A549 treated with RU486 at 1 μM for 4 hours (cell line): Measurements from ENCODE around the gene OR8J1. TPM values are rescaled to one million over a fixed set of nuclear protein-coding genes. Genes with fewer than 3 reads are reported as not detected.

Experiments
- total RNA-seq: library from RNA; stranded (reverse); fragments of 200-300 nt; extraction: Qiagen RNA extraction; gene quantifications from 5 replicates; pipeline ENCODE4 v1.2.3, GENCODE V29; 2022; ENCODE audit warnings: low read depth

Gene OR8J1, protein sequence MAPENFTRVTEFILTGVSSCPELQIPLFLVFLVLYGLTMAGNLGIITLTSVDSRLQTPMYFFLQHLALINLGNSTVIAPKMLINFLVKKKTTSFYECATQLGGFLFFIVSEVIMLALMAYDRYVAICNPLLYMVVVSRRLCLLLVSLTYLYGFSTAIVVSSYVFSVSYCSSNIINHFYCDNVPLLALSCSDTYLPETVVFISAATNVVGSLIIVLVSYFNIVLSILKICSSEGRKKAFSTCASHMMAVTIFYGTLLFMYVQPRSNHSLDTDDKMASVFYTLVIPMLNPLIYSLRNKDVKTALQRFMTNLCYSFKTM
- not detected in 5 replicates for total RNA-seq

GRCh38 chr11:56353991-56354390 lies at the start of gene OR8J1:
Gene OR8J1, plus strand, starts transcription at chr11:56354291. Its CDS starts 5,956 bp downstream, at chr11:56360247.

DNA sequence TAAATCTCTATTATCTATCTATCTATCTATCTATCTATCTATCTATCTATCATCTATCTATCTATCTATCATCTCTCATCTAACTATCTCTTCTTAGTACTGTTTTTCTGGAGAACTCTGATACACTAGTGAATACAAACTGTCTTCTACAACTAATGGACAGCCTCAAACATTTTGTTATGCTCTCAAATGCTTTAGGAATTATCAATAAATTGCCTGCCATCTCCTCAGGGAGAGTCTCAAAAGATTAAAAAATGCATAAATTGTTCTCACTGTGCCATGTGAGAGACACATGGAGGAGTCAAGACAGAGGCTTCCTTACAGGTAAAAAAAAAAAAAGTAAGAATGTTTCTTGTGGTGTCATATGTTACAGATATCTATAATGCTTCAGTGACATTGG lies 39.2 kb upstream of the OR8J1 start, which contains the start of gene OR8K3:
Gene OR8K3, plus strand, starts transcription at position 301 of the 400 bp plus-strand sequence. CDS start 3,163 bp downstream, outside the sequence.

GRCh38 chr11:56345739-56346138 lies 8.4 kb upstream of the OR8J1 start, which contains the start of gene OR8K1:
Gene OR8K1, plus strand, starts transcription at chr11:56346039. Its CDS starts 0 bp downstream, at chr11:56346039.

DNA sequence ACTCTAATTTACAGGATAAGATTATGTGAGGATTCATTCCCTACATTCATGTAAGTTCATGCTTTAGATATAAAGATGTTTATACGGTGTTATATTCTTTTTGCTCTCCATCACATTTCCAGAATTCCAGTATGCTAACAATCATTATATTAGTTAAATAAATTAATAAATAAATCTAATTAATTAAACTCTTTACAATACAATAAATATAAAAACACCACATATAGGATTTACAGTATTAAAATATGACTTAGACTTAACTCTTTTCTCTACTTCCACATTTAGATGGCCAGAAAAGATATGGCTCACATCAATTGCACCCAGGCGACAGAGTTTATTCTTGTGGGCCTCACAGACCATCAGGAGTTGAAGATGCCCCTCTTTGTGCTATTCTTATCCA lies 21.2 kb downstream of the OR8J1 start, which contains the start of gene OR8U1:
Gene OR8U1, plus strand, starts transcription at position 301 of the 400 bp plus-strand sequence. Its CDS starts 0 bp downstream, at position 301.

Other genes with a start within 250 kb of the OR8J1 start
- gene OR8H3, start 231.9 kb upstream of the OR8J1 start, total RNA-seq: not detected in 5 replicates
- gene OR8J3, start 214.1 kb upstream of the OR8J1 start, total RNA-seq: not detected in 5 replicates
- not detected in 5 replicates for gene OR8K5, start 194.0 kb upstream of the OR8J1 start, total RNA-seq
- not detected in 5 replicates for gene OR5J2, start 177.7 kb upstream of the OR8J1 start, total RNA-seq
- gene OR5T2, start 120.0 kb upstream of the OR8J1 start, total RNA-seq: not detected in 5 replicates
- gene OR5T3, start 102.0 kb upstream of the OR8J1 start, total RNA-seq: not detected in 5 replicates
- not detected in 5 replicates for gene OR5T1, start 80.1 kb upstream of the OR8J1 start, total RNA-seq
- not detected in 5 replicates for gene OR8H1, start 62.0 kb upstream of the OR8J1 start, total RNA-seq
- not detected in 5 replicates for gene OR8K3, start 39.1 kb upstream of the OR8J1 start, total RNA-seq
- gene OR8K1, start 8.3 kb upstream of the OR8J1 start, total RNA-seq: not detected in 5 replicates
- gene OR8U1, start 21.3 kb downstream of the OR8J1 start, total RNA-seq: not detected in 5 replicates
- not detected in 5 replicates for gene OR5AL1, start 58.4 kb downstream of the OR8J1 start, total RNA-seq
- not detected in 5 replicates for gene OR5M3, start 119.1 kb downstream of the OR8J1 start, total RNA-seq
- gene OR5M8, start 137.1 kb downstream of the OR8J1 start, total RNA-seq: not detected in 5 replicates
- gene OR5M11, start 189.0 kb downstream of the OR8J1 start, total RNA-seq: not detected in 5 replicates
- not detected in 5 replicates for gene OR5M10, start 223.4 kb downstream of the OR8J1 start, total RNA-seq